OCI-M1 (cell line): Measurements from ENCODE around the gene TP63.
A peak's percentile ranks its signal among the peaks of the same experiment; 100 is the strongest.

Experiments
- DNase-seq: peaks from one replicate; lab custom pipeline; 2025; lab: John Stamatoyannopoulos, UW

Gene TP63

DNA sequence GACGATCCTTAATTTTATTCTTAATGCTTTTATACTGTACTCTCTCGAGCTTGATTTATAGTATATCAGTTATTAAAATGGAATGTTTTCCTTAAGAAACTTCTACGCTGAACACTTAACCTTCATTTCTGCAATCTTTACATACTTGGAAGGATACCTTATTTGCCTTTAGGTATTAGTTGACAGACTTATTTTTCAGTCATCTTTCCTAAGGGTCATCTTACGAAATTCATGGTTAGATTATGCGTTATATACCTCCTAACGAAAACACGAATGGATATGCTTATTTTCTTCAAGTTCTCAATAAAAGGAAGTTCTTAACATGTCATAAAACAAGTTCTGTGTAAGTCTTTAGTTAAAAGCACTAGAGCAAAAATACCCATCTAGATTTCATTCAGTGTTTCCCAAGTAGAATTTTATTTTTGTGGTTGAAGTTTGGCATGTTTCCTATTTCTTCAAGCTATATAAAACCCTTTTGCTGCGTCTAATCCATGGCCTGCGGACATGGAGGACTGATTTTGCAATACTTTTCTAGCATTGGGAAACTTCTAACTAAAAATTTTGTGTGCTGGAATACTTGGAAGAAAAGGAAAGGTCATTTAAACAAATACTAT is 231.3 kb downstream of the TP63 start:
- DNase-seq: peak; percentile 20

DNA sequence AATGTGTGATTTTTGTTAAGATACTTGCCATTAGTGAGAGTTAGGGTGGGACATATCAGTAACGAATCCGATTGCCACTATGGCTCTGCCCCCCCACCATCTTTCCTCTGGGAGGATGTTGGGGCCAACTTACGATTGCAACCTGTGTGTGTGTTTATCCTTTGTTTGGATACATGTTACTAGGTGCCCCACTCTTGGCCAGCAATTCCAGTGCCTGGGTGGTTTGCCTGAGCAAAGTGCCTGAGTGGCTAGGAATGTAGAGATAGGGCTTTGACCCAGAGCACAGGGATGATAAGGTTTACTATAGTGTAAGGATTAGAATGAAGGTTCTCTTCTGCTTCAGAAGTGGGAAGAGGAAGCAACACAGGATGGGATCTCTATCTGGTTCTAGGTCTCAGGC is 231.8 kb downstream of the TP63 start:
- no peak for DNase-seq

- DNase-seq: no peak
Observed at GRCh38 chr3:189868061-189868460, 236.9 kb downstream of the TP63 start.

- DNase-seq: no peak
Observed at GRCh38 chr3:189869165-189869564, 238.0 kb downstream of the TP63 start.

DNA sequence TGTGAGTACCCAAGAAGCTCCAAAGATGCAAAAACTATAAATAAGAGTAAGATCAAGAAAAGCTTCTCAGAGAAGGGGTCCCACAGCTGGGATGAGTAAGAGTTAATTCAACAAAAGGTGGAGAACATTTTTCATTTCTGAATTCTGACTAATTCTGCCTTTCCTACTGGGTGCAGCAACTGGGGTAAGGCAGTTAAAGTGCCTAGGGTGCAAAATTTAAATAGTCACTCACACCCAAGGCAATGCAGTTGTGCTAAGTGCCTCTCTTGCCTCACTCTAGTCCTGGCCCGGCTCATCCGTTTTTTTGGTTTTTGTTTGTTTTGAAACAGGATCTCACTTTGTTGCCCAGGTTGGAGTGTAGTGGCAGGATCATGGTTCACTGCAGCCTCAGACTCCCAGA is 240.2 kb downstream of the TP63 start:
- DNase-seq: no peak

GRCh38 chr3:189883113-189883753 is 252.0 kb downstream of the TP63 start:
- DNase-seq: no peak

DNA sequence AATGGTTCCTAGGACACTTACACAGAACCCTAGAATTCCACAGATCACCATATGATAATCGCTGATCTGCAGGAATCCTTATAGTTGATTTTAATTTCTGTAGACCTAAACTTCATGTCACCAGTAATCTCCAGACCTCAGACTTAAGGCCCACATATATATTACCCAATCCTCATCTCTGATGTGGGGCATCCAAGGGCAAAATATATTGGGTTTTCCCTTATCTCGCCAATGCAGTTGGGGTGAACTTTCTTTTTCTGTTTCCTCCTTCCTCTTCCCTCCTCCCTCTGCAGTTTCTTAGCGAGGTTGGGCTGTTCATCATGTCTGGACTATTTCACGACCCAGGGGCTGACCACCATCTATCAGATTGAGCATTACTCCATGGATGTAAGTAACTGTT is 259.3 kb downstream of the TP63 start:
- DNase-seq: peak; percentile 83

DNA sequence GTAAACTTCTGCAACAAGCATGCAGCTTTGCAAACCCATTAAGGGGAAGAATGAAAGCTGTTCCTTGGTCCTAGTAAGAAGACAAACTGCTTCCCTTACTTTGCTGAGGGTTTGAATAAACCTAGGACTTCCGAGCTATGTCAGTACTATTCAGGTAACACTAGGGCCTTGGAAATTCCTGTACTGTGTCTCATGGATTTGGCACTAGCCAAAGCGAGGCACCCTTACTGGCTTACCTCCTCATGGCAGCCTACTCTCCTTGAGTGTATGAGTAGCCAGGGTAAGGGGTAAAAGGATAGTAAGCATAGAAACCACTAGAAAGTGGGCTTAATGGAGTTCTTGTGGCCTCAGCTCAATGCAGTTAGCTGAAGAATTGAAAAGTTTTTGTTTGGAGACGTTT is 265.3 kb downstream of the TP63 start:
- no peak for DNase-seq

- no peak for DNase-seq
Observed at GRCh38 chr3:189897406-189897805, 266.2 kb downstream of the TP63 start.

DNA sequence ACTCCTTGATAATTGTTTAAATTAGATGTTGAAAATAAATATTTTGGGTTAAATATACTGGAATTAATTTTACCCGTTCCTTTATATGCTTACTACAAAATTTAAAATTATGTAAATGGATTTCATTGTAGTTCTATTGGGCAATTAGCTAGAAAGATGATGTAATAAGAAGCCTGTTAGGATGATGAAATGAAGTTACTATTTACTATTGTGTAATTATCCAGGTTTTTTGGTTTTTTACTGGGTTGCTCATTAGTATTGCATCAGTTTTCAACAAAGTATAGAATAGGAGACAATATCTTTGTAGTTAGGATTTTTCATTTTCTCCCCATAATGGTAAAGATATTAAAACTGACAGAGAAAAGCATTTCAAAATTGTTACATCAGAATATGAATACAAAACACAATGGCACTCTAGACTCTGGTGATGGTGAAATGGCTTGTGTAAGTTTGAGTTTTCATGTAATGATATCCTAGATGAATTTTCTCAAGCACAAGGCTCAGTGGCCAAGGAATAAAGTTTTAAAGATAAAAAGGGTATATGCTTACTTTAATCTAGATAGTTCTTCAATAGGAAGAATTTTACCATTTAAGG is 267.5 kb downstream of the TP63 start:
- peak; percentile 51 for DNase-seq

DNA sequence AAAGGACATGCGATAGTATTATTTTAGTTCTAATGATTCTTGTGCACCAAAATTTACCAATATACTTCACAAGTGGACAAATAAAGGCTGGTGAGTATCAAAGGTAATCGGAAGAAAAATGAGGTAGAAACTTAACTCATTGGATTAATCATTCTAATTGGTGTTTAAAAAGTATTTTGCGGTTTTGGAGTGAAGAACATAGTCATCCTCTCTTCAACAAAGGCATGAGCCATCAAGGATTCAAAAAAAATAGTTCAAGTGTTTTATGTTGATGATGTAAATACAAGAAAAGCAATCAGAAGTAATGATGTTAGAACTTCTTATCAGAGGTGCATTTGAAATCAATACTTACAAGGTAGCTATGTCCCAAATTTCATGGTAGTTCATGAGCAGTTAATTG is 268.0 kb downstream of the TP63 start:
- DNase-seq: no peak

GRCh38 chr3:189900578-189900977 is 269.4 kb downstream of the TP63 start:
- no peak for DNase-seq

GRCh38 chr3:189901481-189901880 is 270.3 kb downstream of the TP63 start:
- no peak for DNase-seq

- no peak for DNase-seq
Observed at GRCh38 chr3:189902230-189903186, 271.3 kb downstream of the TP63 start.

GRCh38 chr3:189903562-189904250 is 272.5 kb downstream of the TP63 start:
- DNase-seq: no peak

DNA sequence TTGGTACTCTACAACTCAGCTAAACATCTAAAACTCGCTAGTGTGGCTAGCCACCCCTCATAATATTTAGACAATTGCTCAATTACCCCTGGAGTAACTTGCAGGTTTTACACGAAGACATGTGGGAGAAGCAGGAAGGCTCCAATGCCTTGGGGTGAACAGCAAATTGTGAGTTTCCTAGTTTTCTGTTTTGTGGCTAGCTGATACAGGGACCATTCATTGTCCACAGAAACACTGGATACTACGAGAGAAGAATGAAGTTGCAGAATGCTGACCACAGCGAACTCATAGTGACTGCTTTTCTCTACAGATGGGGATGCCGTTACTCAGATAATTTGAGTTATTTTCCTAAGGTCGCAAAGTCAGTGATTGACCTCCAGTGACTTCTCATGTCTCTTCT is 276.6 kb downstream of the TP63 start:
- no peak for DNase-seq

- DNase-seq: no peak
Observed at GRCh38 chr3:189908646-189909045, 277.5 kb downstream of the TP63 start.

GRCh38 chr3:189909139-189909538 is 277.9 kb downstream of the TP63 start:
- DNase-seq: no peak

- no peak for DNase-seq
Observed at GRCh38 chr3:189909573-189909972, 278.4 kb downstream of the TP63 start.

DNA sequence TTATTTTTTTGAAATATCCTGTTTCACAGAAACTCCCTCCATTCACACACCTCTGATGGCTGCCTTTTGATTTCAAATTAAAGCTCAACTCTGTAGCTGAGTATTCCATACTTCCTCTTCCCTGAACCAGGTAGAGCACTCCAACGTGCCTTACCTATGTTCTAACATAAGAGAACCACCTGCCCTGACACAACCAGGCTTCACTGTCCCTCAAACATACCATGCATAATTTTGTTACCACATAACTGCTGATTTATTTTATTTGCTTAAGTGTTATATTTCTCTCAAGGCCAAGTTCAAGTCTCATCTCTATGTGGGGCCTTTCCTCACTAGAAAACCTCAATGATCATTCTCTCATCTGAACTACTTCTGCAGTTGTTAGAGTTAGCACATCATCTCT is 279.8 kb downstream of the TP63 start:
- no peak for DNase-seq

- DNase-seq: peak; percentile 10
Observed at GRCh38 chr3:189914799-189915198, 283.6 kb downstream of the TP63 start.

DNA sequence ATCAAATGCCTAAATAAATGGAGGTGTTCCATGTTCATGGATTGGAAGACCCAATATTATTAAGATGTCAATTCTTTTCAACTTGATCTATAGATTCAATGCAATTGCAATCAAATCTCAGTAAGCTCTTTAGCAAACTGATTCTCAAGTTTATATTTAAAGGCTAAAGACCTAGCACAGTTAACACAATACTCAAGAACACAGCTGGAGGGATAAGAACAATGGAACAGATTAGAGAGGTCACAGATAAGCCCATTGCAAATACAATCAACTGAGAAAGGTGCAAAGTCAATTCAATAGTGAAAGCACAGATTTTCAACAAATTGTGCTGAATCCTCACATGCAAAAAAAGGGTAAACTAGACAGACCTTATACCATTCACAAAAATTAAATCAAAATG is 290.6 kb downstream of the TP63 start:
- DNase-seq: no peak
